ENCODE data around the gene FRMD4A.
"Not testable (repeated sequence)": the region's sequence is repeated elsewhere in the genome, so short reads cannot be mapped to it uniquely, and the experiment has no call there.

FRMD4A gene

GRCh38 chr10:13867822-13868221, 462.9 kb downstream of the FRMD4A start:
- no peak for DNase-seq

GRCh38 chr10:13865758-13866491, 464.8 kb downstream of the FRMD4A start:
- DNase-seq, result no peak

GRCh38 chr10:13865220-13865619, 465.5 kb downstream of the FRMD4A start:
- not testable (repeated sequence) for DNase-seq

GRCh38 chr10:13862546-13863233, 468.0 kb downstream of the FRMD4A start:
- DNase-seq, result no peak

GRCh38 chr10:13860886-13861285, 469.8 kb downstream of the FRMD4A start:
- DNase-seq, result no peak

- no peak for DNase-seq
These were observed 470.6 kb downstream of the FRMD4A start for GRCh38 chr10:13859979-13860654.

GRCh38 chr10:13858709-13859108, 472.0 kb downstream of the FRMD4A start:
- DNase-seq, result no peak

- no peak for DNase-seq
These were observed 473.3 kb downstream of the FRMD4A start for GRCh38 chr10:13857451-13857850.

GRCh38 chr10:13853854-13854253, 476.9 kb downstream of the FRMD4A start:
- no peak for DNase-seq

- DNase-seq, result no peak
These were observed 477.9 kb downstream of the FRMD4A start for GRCh38 chr10:13852872-13853271.

- no peak for DNase-seq
These were observed 478.8 kb downstream of the FRMD4A start for GRCh38 chr10:13851906-13852305.

GRCh38 chr10:13848520-13849445, 481.9 kb downstream of the FRMD4A start:
- peak in 1 of 2 experiments; percentile 61 for DNase-seq

GRCh38 chr10:13847201-13847631, 483.5 kb downstream of the FRMD4A start:
- DNase-seq, result no peak

GRCh38 chr10:13845897-13846296, 484.8 kb downstream of the FRMD4A start:
- no peak for DNase-seq

- no peak for DNase-seq
These were observed 486.1 kb downstream of the FRMD4A start for GRCh38 chr10:13844651-13845050.

- no peak for DNase-seq
These were observed 488.6 kb downstream of the FRMD4A start for GRCh38 chr10:13842117-13842516.

- no peak for DNase-seq
These were observed 490.7 kb downstream of the FRMD4A start for GRCh38 chr10:13840036-13840435.

GRCh38 chr10:13839430-13839990, 491.2 kb downstream of the FRMD4A start:
- no peak for DNase-seq

- DNase-seq, result no peak
These were observed 491.7 kb downstream of the FRMD4A start for GRCh38 chr10:13839030-13839429.

GRCh38 chr10:13837966-13838365, 492.8 kb downstream of the FRMD4A start:
- no peak for DNase-seq

GRCh38 chr10:13834581-13835286, 496.0 kb downstream of the FRMD4A start:
- no peak for DNase-seq

GRCh38 chr10:13831711-13832141, 499.0 kb downstream of the FRMD4A start:
- no peak for DNase-seq

Data from NCI-H446 (cell line).